ENCODE results near the gene NEFH. TPM values are rescaled to one million over a fixed set of nuclear protein-coding genes. Genes with fewer than 3 reads are reported as not detected.
"Not testable (repeated sequence)": the region's sequence is repeated elsewhere in the genome, so short reads cannot be mapped to it uniquely, and the experiment has no call there.

The NEFH gene
- total RNA-seq, 1 donor from 2014 or later = 2.9 TPM

DNA sequence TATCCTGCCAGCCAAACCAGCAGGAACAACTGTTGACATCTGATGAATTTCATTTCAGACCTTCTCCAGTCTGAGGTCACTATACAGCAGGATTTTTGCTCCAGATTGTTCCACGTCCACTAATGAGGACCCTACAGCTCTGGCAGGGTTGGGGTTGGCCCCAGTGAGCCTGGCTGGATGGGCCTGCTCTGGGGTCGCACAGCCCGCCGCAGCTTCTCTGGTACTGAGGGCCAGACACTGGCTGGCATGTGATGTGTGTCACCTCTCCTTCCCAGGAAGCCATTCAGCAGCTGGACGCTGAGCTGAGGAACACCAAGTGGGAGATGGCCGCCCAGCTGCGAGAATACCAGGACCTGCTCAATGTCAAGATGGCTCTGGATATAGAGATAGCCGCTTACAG lies 5.4 kb downstream of the NEFH start:
- Mint-ChIP-seq H3K4me1 (ENCODE audit: unreplicated experiment) (peaks cover 10% of the 10 kb centered on the region), H3K36me3 (peaks cover 3% of the 10 kb centered on the region), H3K27me3 (peaks cover 24% of the 10 kb centered on the region), H3K27ac (no peak overlapping the region), H3K9me3 (no peaks in the 10 kb centered on the region), H3K4me3 (no peak overlapping the region)
- DNase-seq (ENCODE audit: extremely low spot score, unreplicated experiment) = no peak
- TF ChIP-seq CTCF (conservative IDR thresholded peaks at IDR 0.05) = no peak

DNA sequence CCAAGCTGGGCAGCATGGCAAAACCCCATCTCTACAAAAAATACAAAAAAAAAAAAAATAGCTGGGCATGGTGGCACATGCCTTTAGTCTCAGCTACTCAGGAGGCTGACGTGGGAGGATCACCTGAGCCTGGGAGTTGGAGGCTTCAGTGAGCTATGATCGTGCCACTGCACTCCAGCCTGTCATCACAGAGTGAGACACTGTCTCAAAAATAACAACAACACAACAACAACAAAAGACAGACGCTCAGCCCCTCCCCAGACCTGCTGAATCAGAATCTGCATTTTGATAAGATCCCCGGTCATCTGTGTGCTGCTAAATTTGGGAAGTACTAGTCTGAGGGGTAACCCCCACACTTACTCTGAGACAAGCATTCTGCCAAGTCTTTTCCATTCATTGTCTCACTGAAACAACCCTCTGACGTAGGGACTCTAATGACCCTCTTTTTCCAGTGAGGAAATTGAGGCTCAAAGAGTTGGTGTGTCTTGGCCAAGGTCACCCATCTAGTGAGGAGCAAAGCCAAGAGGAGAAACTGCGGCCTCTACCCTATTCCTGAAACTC lies 7.5 kb downstream of the NEFH start:
- Mint-ChIP-seq H3K4me1 (ENCODE audit: unreplicated experiment) (no peaks in the 10 kb centered on the region), H3K27me3 (peaks cover 9% of the 10 kb centered on the region), H3K27ac (no peak overlapping the region), H3K4me3 (no peak overlapping the region), H3K9me3 (no peaks in the 10 kb centered on the region), H3K36me3 (no peaks in the 10 kb centered on the region)
- DNase-seq (ENCODE audit: extremely low spot score, unreplicated experiment) = no peak
- TF ChIP-seq CTCF (conservative IDR thresholded peaks at IDR 0.05) = no peak

- H3K36me3 Mint-ChIP-seq; H3K27me3 Mint-ChIP-seq; H3K4me3 Mint-ChIP-seq; DNase-seq (ENCODE audit: extremely low spot score, unreplicated experiment); H3K27ac Mint-ChIP-seq; H3K4me1 Mint-ChIP-seq (ENCODE audit: unreplicated experiment); H3K9me3 Mint-ChIP-seq: not testable (repeated sequence)
These were observed 9.2 kb downstream of the NEFH start for GRCh38 chr22:29489127-29489780.

- Mint-ChIP-seq H3K27ac (no peak overlapping the region), H3K36me3 (peaks cover 7% of the 10 kb centered on the region), H3K9me3 (peaks cover 8% of the 10 kb centered on the region), H3K4me3 (no peak overlapping the region), H3K27me3 (peaks cover 6% of the 10 kb centered on the region), H3K4me1 (ENCODE audit: unreplicated experiment) (no peaks in the 10 kb centered on the region)
- no peak for DNase-seq (ENCODE audit: extremely low spot score, unreplicated experiment)
- no peak for TF ChIP-seq CTCF (conservative IDR thresholded peaks at IDR 0.05)
These were observed 11.0 kb downstream of the NEFH start for GRCh38 chr22:29491012-29491411.

DNA sequence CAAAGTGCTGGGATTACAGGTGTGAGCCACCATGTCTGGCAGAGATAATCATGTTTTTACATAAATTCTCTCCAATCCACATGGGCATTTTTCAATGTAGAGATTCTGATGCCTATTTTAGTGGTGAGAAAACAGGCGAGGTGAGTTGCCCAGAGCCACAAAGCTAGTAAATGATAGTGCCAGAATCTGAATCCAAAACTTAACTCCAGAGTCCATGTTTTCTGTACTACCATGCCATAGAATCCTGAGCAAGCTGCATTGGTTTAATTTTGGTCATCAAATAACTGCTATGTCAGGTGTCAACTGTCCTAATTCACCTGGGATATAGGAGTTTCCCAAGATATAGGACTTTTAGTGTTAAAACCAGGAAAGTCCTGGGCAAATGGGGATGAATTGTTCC lies 13.6 kb downstream of the NEFH start:
- H3K27me3 Mint-ChIP-seq = peaks cover 4% of the 10 kb centered on the region
- no peak overlapping the region for H3K4me3 Mint-ChIP-seq
- DNase-seq (ENCODE audit: extremely low spot score, unreplicated experiment) = no peak
- no peak overlapping the region for H3K27ac Mint-ChIP-seq
- no peaks in the 10 kb centered on the region for H3K4me1 Mint-ChIP-seq (ENCODE audit: unreplicated experiment)
- H3K9me3 Mint-ChIP-seq = peaks cover 8% of the 10 kb centered on the region
- peaks cover 7% of the 10 kb centered on the region for H3K36me3 Mint-ChIP-seq
- TF ChIP-seq CTCF (conservative IDR thresholded peaks at IDR 0.05) = no peak

GRCh38 chr22:29499852-29500251 lies 19.8 kb downstream of the NEFH start:
- H3K9me3 Mint-ChIP-seq = peaks cover 3% of the 10 kb centered on the region
- no peak for TF ChIP-seq CTCF (conservative IDR thresholded peaks at IDR 0.05)

More at GRCh38 chr22:29499852-29500251, 19.8 kb downstream of the NEFH start:
- Mint-ChIP-seq H3K4me1 (ENCODE audit: unreplicated experiment) (peaks cover 4% of the 10 kb centered on the region), H3K27me3 (no peaks in the 10 kb centered on the region), H3K27ac (no peak overlapping the region), H3K4me3 (no peak overlapping the region), H3K36me3 (peaks cover 7% of the 10 kb centered on the region)
- no peak for DNase-seq (ENCODE audit: extremely low spot score, unreplicated experiment)

Measured in type B pancreatic cell (in vitro differentiated cells).